GM23338 (cell line): ENCODE results near the gene FARP1.

Source experiments
- CREB1 ChIP-seq: fragments of 250-450 bp; sonication (Bioruptor Pico); IDR thresholded peaks from 2 replicates; pipeline ENCODE4 v1.5.0; 2020; ENCODE audit warnings: low read depth, mild to moderate bottlenecking, moderate library complexity
- CTCF ChIP-seq, 2 experiments: fragments of 200-600 bp in 1 of 2; sonication (generic) in 1 of 2; conservative IDR thresholded peaks; 2 replicates each; pipeline versions ENCODE4 v1.5.1 to v1.6.1; 2016 to 2017; ENCODE audit warnings: antibody characterized with exemption in 2 of 2, low read depth in 2 of 2, mild to moderate bottlenecking in 2 of 2, moderate library complexity in 1 of 2
- EZH2 ChIP-seq: fragments of 200-600 bp; sonication (generic); IDR thresholded peaks from one replicate; pipeline ENCODE4 v1.8.0; 2017; ENCODE audit warnings: antibody characterized with exemption, mild to moderate bottlenecking, low read depth; ENCODE audit not compliant: unreplicated experiment
- EZH2phosphoT487 ChIP-seq: fragments of 200-600 bp; sonication (generic); IDR thresholded peaks from one replicate; pipeline ENCODE4 v1.8.1; 2018; ENCODE audit warnings: antibody characterized with exemption; ENCODE audit not compliant: unreplicated experiment
- JUNB ChIP-seq: IDR thresholded peaks from one replicate; pipeline ENCODE4 v1.6.1; 2016; ENCODE audit warnings: antibody characterized with exemption; ENCODE audit not compliant: unreplicated experiment
- NANOG ChIP-seq: IDR thresholded peaks from 2 replicates; pipeline ENCODE4 v1.6.1; 2016; ENCODE audit warnings: antibody characterized with exemption, borderline replicate concordance
- REST ChIP-seq: IDR thresholded peaks from one replicate; pipeline ENCODE4 v1.6.1; 2018; ENCODE audit warnings: antibody characterized with exemption; ENCODE audit not compliant: unreplicated experiment

GRCh38 chr13:98384739-98385138 lies 241.8 kb downstream of the FARP1 start:
- TF ChIP-seq EZH2 (no peak), CTCF (conservative IDR thresholded peaks at IDR 0.05; ENCODE audit: low read depth in 2 of 2) (no peak), NANOG (no peak), CREB1 (CRISPR knock-in tag) (no peak), JUNB (no peak), REST (no peak), EZH2phosphoT487 (no peak)
